OCI-LY1 (cell line): ENCODE results near the gene SNAPC4.

ENCODE experiments used
- H2AFZ ChIP-seq: fragments of 200-600 bp; sonication (generic), shearing (Covaris generic); 2 replicates; pipeline ENCODE4 v1.6.0; 2014; ENCODE audit warnings: antibody characterized with exemption, mild to moderate bottlenecking, low read length
- H3F3A ChIP-seq: fragments of 200-600 bp; sonication (generic), shearing (Covaris generic); 2 replicates; pipeline ENCODE4 v1.6.0; 2014; ENCODE audit warnings: mild to moderate bottlenecking, antibody characterized with exemption, low read length, moderate library complexity; ENCODE audit not compliant: insufficient read depth
- H3K27ac ChIP-seq: fragments of 200-600 bp; sonication (generic); 2 replicates; pipeline ENCODE4 v1.5.1; 2014; ENCODE audit warnings: low read length, mixed run types, mild to moderate bottlenecking, low read depth; ENCODE audit not compliant: poor library complexity, severe bottlenecking
- H3K27me3 ChIP-seq: fragments of 200-600 bp; sonication (generic); 2 replicates; pipeline ENCODE4 v1.6.0; 2014; ENCODE audit warnings: antibody characterized with exemption, mild to moderate bottlenecking, low read length, moderate library complexity; ENCODE audit not compliant: insufficient read depth
- H3K36me3 ChIP-seq: fragments of 200-600 bp; sonication (generic); 2 replicates; pipeline ENCODE4 v1.6.1; 2014; ENCODE audit warnings: mild to moderate bottlenecking, antibody characterized with exemption, low read length, moderate library complexity, mixed read lengths; ENCODE audit not compliant: insufficient read depth
- H3K4me1 ChIP-seq: fragments of 200-600 bp; sonication (generic); 2 replicates; pipeline ENCODE4 v1.5.1; 2014; ENCODE audit warnings: mild to moderate bottlenecking, low read length, moderate library complexity; ENCODE audit not compliant: insufficient read depth, severe bottlenecking
- H3K4me2 ChIP-seq: fragments of 200-600 bp; sonication (generic), shearing (Covaris generic); 2 replicates; pipeline ENCODE4 v1.6.1; 2014; ENCODE audit warnings: low read length
- H3K4me3 ChIP-seq: fragments of 200-600 bp; sonication (generic); 2 replicates; pipeline ENCODE4 v1.5.1; 2014; ENCODE audit warnings: low read length, low read depth, mild to moderate bottlenecking, mixed read lengths; ENCODE audit not compliant: poor library complexity, severe bottlenecking
- H3K79me2 ChIP-seq: fragments of 200-600 bp; shearing (Covaris generic); 2 replicates; pipeline ENCODE4 v1.6.1; 2016; ENCODE audit warnings: mixed run types, low read length, mixed read lengths; ENCODE audit not compliant: insufficient read depth
- H3K9ac ChIP-seq: fragments of 200-600 bp; sonication (generic), shearing (Covaris generic); 2 replicates; pipeline ENCODE4 v1.6.1; 2014; ENCODE audit warnings: mild to moderate bottlenecking, low read length, mixed read lengths
- H3K9me2 ChIP-seq: fragments of 200-600 bp; sonication (generic), shearing (Covaris generic); 2 replicates; pipeline ENCODE4 v1.6.1; 2014; ENCODE audit warnings: low read depth, mild to moderate bottlenecking, low read length, mixed read lengths
- H3K9me3 ChIP-seq: fragments of 200-600 bp; shearing (Covaris generic); 2 replicates; pipeline ENCODE4 v1.6.1; 2014; ENCODE audit warnings: low read length, mixed read lengths
- H4K20me1 ChIP-seq: fragments of 200-600 bp; sonication (generic), shearing (Covaris generic); 2 replicates; pipeline ENCODE4 v1.6.0; 2016; ENCODE audit warnings: mild to moderate bottlenecking, low read length; ENCODE audit not compliant: insufficient read depth
- CTCF ChIP-seq: fragments of 200-600 bp; sonication (generic), shearing (Covaris generic); IDR thresholded peaks from 2 replicates; pipeline ENCODE4 v1.5.1; 2017; ENCODE audit warnings: mild to moderate bottlenecking, antibody characterized with exemption, low read length, moderate library complexity, mixed read lengths
- EZH2 ChIP-seq: fragments of 200-600 bp; sonication (generic), shearing (Covaris generic); IDR thresholded peaks from 2 replicates; pipeline ENCODE4 v1.8.0; 2017; ENCODE audit warnings: borderline replicate concordance, mixed run types, mild to moderate bottlenecking, antibody characterized with exemption, low read length, moderate library complexity, mixed read lengths

Gene SNAPC4

GRCh38 chr9:136432591-136432990 is 32.6 kb upstream of the SNAPC4 start:
- H2AFZ ChIP-seq, result no peak overlapping the region
- H3K36me3 ChIP-seq, result peaks cover 6% of the 10 kb centered on the region
- no peaks in the 10 kb centered on the region for H3F3A ChIP-seq
- peaks cover 11% of the 10 kb centered on the region for H3K4me1 ChIP-seq
- H3K9me2 ChIP-seq, result no peaks in the 10 kb centered on the region
- no peak for TF ChIP-seq EZH2
- TF ChIP-seq CTCF, result no peak
- no peak overlapping the region for H3K27ac ChIP-seq
- H3K9ac ChIP-seq, result no peak overlapping the region
- no peaks in the 10 kb centered on the region for H4K20me1 ChIP-seq
- H3K79me2 ChIP-seq, result no peaks in the 10 kb centered on the region
- H3K4me3 ChIP-seq, result no peak overlapping the region
- H3K27me3 ChIP-seq, result no peaks in the 10 kb centered on the region
- no peak overlapping the region for H3K4me2 ChIP-seq
- H3K9me3 ChIP-seq, result no peaks in the 10 kb centered on the region

GRCh38 chr9:136431782-136432350 is 31.9 kb upstream of the SNAPC4 start:
- no peak overlapping the region for H3K4me3 ChIP-seq
- no peak overlapping the region for H3K4me2 ChIP-seq
- no peaks in the 10 kb centered on the region for H3F3A ChIP-seq
- H3K4me1 ChIP-seq, result peaks cover 3% of the 10 kb centered on the region
- no peaks in the 10 kb centered on the region for H3K27me3 ChIP-seq
- H2AFZ ChIP-seq, result no peak overlapping the region
- no peak overlapping the region for H3K9ac ChIP-seq
- H3K36me3 ChIP-seq, result peaks cover 7% of the 10 kb centered on the region
- no peaks in the 10 kb centered on the region for H3K9me3 ChIP-seq
- H3K27ac ChIP-seq, result no peak overlapping the region
- no peaks in the 10 kb centered on the region for H4K20me1 ChIP-seq
- no peaks in the 10 kb centered on the region for H3K79me2 ChIP-seq
- no peaks in the 10 kb centered on the region for H3K9me2 ChIP-seq
- no peak for TF ChIP-seq EZH2
- no peak for TF ChIP-seq CTCF

GRCh38 chr9:136430588-136431234 is 30.7 kb upstream of the SNAPC4 start:
- Histone ChIP-seq H3K27me3 (no peaks in the 10 kb centered on the region), H3K9ac (no peak overlapping the region), H3K4me3 (no peak overlapping the region), H3F3A (no peaks in the 10 kb centered on the region), H3K79me2 (no peaks in the 10 kb centered on the region), H4K20me1 (no peaks in the 10 kb centered on the region), H3K4me1 (no peaks in the 10 kb centered on the region), H3K9me2 (no peaks in the 10 kb centered on the region), H3K4me2 (no peak overlapping the region), H3K27ac (no peak overlapping the region), H2AFZ (no peak overlapping the region), H3K36me3 (peaks cover 13% of the 10 kb centered on the region), H3K9me3 (no peaks in the 10 kb centered on the region)
- no peak for TF ChIP-seq EZH2
- TF ChIP-seq CTCF, result no peak
